IPS DF 6.9 (cell line): ENCODE data around the gene SPAG6.

Experiments
- DNase-seq: peaks from one replicate; pipeline ENCODE4 v3.0.0-alpha.2; 2013; ENCODE audit warnings: low read depth, low spot score
- H3K27ac ChIP-seq: one replicate; pipeline ENCODE4 v1.5.1; 2013; ENCODE audit warnings: low read length, control low read depth
- H3K27me3 ChIP-seq: 2 replicates; pipeline ENCODE4 v1.6.1; 2013; ENCODE audit warnings: mild to moderate bottlenecking, low read length; ENCODE audit not compliant: control insufficient read depth, insufficient read depth
- H3K36me3 ChIP-seq: 2 replicates; pipeline ENCODE4 v1.6.1; 2013; ENCODE audit warnings: low read length; ENCODE audit not compliant: control insufficient read depth, insufficient read depth
- H3K4me1 ChIP-seq: 2 replicates; pipeline ENCODE4 v1.6.1; 2013; ENCODE audit warnings: low read length; ENCODE audit not compliant: control insufficient read depth, insufficient read depth
- H3K4me3 ChIP-seq: 2 replicates; pipeline ENCODE4 v1.5.1; 2013; ENCODE audit warnings: mild to moderate bottlenecking, low read length
- H3K9me3 ChIP-seq: 2 replicates; pipeline ENCODE4 v1.6.1; 2013; ENCODE audit warnings: low read length, inconsistent platforms; ENCODE audit not compliant: control insufficient read depth, insufficient read depth
- WGBS: extraction: QIAGEN DNeasy Blood & Tissue Kit; methylation state at CpG from one replicate; pipeline ENCODE4 v1.1.7; 2013; ENCODE audit warnings: mixed read lengths, missing lambda C conversion rate; ENCODE audit not compliant: insufficient read length, insufficient coverage; 5-methylcytosine and 5-hydroxymethylcytosine counted together

Gene SPAG6

DNA sequence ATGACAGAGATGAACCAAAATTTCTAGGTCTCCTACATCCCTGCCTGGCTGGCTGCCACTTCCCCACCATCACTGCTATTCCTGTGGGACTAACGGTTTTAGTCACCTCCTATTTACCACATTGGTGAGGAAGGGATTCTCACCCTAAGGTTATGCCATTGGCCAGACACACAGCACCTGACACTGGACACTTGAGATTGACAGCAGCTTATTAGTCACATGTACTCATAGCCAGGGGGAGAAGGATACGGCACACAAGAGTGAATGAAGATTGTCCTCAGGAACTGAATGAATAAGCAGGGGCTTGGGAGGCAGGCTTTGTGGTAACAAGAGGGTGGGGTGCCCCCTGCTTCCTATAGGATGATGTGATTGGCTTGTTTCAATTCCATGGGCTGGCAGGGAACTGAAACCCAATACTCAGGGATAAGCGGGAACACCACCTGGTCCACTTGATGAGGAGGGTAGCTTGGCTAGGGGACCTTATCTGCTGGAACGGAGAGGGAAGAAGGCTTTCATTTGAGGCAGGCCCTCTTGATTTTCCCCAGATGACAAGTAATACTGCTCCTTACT is 99.0 kb downstream of the SPAG6 start:
- no peaks in the 10 kb centered on the region for H3K4me1 ChIP-seq
- no peak overlapping the region for H3K4me3 ChIP-seq
- WGBS: no CpG with 5 or more reads among the region's 4 CpGs
- H3K36me3 ChIP-seq: no peaks in the 10 kb centered on the region
- no peak overlapping the region for H3K27ac ChIP-seq
- H3K27me3 ChIP-seq: no peaks in the 10 kb centered on the region
- H3K9me3 ChIP-seq: no peaks in the 10 kb centered on the region
- DNase-seq: no peak

DNA sequence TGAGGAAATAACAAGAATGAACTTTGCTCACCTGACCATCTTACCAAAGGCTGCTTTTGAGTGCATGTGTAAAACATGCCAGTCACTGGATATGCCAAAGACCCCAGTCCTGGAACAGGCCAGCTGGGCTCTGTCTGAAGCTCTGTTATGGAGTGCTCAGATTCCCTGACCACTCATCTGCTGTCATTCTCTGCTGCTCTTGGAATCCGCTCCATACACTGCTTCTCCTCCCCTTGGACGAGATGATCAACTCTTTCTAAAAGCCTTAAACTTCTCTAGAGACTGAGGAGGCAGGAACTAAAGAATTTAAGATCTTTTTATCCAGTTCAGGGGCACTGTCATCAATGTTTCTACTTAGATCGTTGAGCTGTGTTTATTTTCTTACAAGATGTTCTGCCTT is 100.2 kb downstream of the SPAG6 start:
- DNase-seq: no peak
- Histone ChIP-seq H3K4me1 (no peaks in the 10 kb centered on the region), H3K9me3 (no peaks in the 10 kb centered on the region; the same call in 1 of the 2 replicates), H3K27me3 (no peaks in the 10 kb centered on the region), H3K4me3 (no peak overlapping the region), H3K27ac (no peak overlapping the region), H3K36me3 (no peaks in the 10 kb centered on the region)
- no CpG with 5 or more reads among the region's 3 CpGs for WGBS

DNA sequence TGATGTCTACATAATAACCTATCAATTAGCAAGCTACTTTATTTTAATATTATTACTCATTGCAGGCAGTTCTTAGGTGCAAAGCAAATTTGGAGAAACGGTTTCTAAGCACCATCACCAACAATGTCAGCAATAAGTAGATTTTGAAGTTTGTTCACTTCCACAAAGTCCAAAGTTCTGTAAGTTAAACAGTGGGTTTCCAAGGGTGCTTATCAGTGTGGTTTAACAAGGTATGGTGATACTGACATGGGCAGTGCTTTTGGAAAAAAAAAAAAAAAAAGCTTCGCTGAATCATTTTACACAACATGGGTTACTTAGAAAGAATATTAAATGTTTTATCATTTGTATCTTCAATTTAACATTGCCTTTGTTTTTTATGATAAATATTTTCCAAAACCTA is 101.8 kb downstream of the SPAG6 start:
- Histone ChIP-seq H3K27me3 (no peaks in the 10 kb centered on the region), H3K27ac (no peak overlapping the region), H3K4me1 (no peaks in the 10 kb centered on the region), H3K4me3 (no peak overlapping the region), H3K36me3 (no peaks in the 10 kb centered on the region), H3K9me3 (no peaks in the 10 kb centered on the region; the same call in 1 of the 2 replicates)
- DNase-seq: no peak
- WGBS: no CpG with 5 or more reads among the region's 2 CpGs

DNA sequence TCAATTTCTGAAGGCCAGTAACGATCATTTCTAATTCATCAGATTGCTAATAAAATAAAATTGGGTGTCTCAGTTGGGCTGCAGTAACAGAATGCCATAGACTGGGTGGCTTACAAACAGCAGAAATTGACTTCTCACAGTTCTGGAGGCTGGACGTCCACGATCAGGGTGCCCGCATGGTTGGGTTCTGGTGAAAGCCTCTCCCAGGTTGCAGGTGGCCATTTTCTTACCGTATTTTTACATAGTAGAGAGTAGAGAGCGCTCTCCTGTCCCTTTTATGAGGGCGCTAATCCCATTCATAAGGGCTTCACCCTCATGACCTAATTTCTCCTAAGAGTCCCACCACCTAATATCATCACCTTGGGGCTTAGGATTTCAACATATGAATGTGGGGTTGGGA is 106.0 kb downstream of the SPAG6 start:
- Histone ChIP-seq H3K36me3 (no peaks in the 10 kb centered on the region), H3K27me3 (no peaks in the 10 kb centered on the region), H3K4me3 (no peak overlapping the region), H3K4me1 (no peaks in the 10 kb centered on the region), H3K27ac (no peak overlapping the region), H3K9me3 (no peaks in the 10 kb centered on the region; the same call in 1 of the 2 replicates)
- no peak for DNase-seq
- no CpG with 5 or more reads among the region's 7 CpGs for WGBS

DNA sequence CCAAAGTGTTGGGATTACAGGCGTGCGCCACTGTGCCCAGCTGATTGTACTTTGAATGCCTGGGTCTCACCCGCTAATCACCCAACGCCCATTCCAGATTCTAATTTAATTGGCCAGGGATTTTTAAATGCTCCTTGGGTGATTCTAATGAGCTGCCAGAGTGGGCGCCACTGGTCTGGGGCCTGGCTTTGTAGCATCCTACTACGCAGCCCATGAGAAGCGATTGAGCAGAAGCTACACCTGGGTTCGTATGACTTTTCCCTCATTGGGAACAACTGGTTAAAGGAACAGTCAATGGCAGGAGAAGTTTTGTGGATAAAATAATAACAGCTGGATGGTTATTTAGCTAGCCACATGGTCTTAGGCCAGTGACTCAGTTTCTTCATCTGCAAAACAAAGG is 108.0 kb downstream of the SPAG6 start:
- H3K4me3 ChIP-seq: no peak overlapping the region
- H3K27ac ChIP-seq: no peak overlapping the region
- no peak for DNase-seq
- no peaks in the 10 kb centered on the region for H3K27me3 ChIP-seq
- no peaks in the 10 kb centered on the region for H3K36me3 ChIP-seq
- no peaks in the 10 kb centered on the region; the same call in 1 of the 2 replicates for H3K9me3 ChIP-seq
- WGBS: no CpG with 5 or more reads among the region's 8 CpGs
- no peaks in the 10 kb centered on the region for H3K4me1 ChIP-seq

DNA sequence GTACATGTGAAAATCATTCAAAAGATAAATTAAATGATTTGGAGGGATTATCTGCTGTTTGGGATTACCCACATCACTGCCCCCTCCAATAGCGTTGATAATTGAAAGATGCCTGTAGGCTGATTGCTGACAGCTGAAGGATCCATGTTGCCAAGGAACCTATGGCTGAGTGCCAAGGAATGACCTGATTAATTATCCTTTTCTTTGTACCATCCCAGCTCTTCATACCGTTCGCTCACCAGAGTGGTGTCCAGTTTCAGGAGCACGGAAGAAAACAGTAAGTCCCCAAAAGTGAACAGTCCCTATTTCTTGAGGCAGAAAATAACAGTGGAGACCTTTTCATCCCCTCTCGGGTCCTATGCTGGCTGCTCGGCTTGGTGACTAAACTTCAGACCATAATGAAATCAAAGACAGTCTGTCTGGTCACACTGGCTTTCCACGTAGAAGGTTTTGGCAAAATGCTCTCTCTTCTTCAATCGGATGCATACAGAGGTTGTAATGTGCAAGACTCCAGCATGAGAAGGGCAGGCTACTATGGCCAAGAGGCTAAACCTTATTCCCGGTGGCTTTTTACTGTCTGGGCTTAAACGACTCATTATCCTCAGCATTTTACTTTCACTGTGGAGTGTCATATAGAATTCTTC is 108.8 kb downstream of the SPAG6 start:
- H3K36me3 ChIP-seq: no peaks in the 10 kb centered on the region
- DNase-seq: no peak
- no peaks in the 10 kb centered on the region for H3K27me3 ChIP-seq
- H3K9me3 ChIP-seq: no peaks in the 10 kb centered on the region; the same call in 1 of the 2 replicates
- H3K4me3 ChIP-seq: no peak overlapping the region
- H3K27ac ChIP-seq: no peak overlapping the region
- no CpG with 5 or more reads among the region's 10 CpGs for WGBS
- H3K4me1 ChIP-seq: no peaks in the 10 kb centered on the region

DNA sequence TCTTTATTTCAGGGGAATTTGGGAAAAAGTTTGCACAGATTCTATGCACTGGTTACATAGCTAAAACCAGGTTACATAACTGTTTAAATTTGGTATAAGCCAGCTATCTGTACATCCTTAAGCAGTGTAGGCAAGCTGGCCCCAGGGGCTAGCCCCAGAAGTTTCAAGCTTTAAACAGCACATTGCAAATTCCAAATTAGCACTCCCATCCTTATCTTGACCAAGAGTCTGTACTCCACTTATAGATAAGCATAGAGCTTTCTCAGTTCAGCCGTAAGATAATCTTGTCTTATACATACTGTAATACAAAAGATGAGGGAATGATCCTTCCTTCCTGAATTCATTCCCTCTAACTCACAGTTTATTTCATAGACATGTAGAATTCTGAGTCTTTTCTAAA is 109.3 kb downstream of the SPAG6 start:
- no peak for DNase-seq
- Histone ChIP-seq H3K4me1 (no peaks in the 10 kb centered on the region), H3K4me3 (no peak overlapping the region), H3K9me3 (no peaks in the 10 kb centered on the region; the same call in 1 of the 2 replicates), H3K36me3 (no peaks in the 10 kb centered on the region), H3K27ac (no peak overlapping the region), H3K27me3 (no peaks in the 10 kb centered on the region)
- no CpG with 5 or more reads among the region's 1 CpG for WGBS

DNA sequence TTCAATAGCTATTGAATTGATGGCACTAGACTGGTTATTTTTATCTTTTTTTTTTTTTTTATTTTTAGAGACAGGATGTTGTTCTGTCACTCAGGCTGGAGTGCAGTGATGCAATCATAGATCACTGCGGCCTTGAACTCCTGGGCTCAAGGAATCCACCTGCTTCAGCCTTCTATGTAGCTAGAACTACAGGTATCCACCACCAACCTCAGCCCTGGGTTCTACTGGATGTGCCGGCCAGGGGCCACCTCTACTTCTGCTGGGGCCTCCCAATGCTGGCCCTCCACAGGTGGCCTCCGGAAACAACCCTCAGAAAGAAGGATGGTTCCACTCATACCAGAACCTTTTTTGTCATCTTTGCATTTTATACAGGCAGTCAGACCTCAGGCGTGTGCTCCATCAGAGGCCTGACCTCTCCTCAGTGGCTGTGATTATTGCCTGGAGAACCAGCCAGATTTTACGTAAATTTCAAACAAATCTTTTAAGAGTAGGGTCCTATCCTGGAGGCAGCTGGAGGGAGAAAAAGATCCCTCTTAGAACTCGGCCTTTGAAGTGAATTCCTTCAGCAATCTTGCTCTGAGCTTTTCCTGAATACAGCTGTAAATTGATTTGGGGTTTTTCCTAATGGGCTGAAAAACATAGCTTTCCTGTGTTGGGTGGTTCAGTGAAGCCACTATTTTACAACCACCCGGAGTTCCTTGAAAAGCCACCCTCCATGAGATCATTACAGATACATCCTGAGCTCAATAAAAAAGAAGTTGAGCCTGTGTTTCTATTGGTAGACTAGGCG is 110.0 kb downstream of the SPAG6 start:
- no peak overlapping the region for H3K4me3 ChIP-seq
- H3K27ac ChIP-seq: no peak overlapping the region
- no peaks in the 10 kb centered on the region for H3K36me3 ChIP-seq
- WGBS: no CpG with 5 or more reads among the region's 8 CpGs
- no peak for DNase-seq
- no peaks in the 10 kb centered on the region for H3K9me3 ChIP-seq
- H3K27me3 ChIP-seq: no peaks in the 10 kb centered on the region
- H3K4me1 ChIP-seq: no peaks in the 10 kb centered on the region

DNA sequence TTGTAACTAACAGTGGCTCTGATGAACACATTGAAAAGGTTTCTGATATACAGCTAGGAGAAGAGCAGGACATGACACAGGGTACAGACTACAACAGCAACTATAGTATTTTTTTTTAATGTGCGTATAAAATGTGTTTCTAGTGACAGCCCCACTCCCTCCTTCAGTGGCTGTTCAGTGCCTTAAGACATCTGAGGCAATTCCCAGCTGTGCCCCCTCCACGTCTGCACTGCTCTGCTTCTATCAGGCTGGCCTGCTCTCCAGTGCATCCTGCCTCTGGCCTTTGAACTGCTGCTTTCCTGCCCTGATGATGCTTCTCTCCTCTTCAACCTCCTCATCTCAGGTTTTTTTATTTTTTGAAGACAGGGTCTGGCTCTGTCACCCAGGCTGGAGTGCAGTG is 111.2 kb downstream of the SPAG6 start:
- no CpG with 5 or more reads among the region's 2 CpGs for WGBS
- H3K27ac ChIP-seq: no peak overlapping the region
- H3K4me3 ChIP-seq: no peak overlapping the region
- H3K4me1 ChIP-seq: no peaks in the 10 kb centered on the region
- H3K27me3 ChIP-seq: no peaks in the 10 kb centered on the region
- H3K9me3 ChIP-seq: no peaks in the 10 kb centered on the region
- no peaks in the 10 kb centered on the region for H3K36me3 ChIP-seq
- DNase-seq: no peak

DNA sequence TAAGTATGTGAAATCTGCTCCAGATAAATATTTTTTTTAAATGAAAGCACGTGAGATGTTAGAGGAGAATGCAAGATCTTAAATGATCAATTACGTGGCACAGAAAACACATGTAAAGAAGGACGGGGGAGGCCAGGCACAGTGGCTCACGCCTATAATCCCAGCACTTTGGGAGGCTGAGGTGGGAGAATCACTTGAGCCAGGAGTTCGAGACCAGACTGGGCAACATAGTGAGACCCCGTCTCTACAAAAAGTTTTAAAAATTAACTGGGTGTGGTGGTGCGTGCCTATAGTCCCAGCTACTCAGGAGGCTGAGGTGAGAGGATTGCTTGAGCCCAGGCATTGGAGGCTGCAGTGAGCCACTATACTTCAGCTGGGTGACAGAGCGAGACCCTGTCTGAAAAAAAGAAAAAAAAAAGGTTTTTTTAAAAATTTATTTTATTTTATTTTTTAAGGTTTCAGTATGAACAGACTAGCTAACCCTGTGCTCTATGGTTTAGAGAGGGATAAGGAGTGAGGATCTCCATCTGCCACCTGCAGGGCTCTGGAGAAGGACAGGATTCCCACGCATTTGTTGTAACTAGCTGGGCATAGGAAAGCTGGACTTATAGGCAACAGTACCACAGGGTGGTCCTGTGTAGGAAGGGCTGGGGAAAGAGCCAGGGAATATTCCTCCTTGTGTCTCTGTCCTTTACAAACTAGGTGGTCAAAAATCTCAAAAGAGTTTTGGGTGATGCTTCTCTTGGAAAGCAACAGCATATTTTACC is 113.2 kb downstream of the SPAG6 start:
- H3K4me1 ChIP-seq: no peaks in the 10 kb centered on the region
- WGBS: no CpG with 5 or more reads among the region's 9 CpGs
- no peaks in the 10 kb centered on the region for H3K9me3 ChIP-seq
- H3K27me3 ChIP-seq: no peaks in the 10 kb centered on the region
- H3K36me3 ChIP-seq: no peaks in the 10 kb centered on the region
- H3K4me3 ChIP-seq: no peak overlapping the region
- no peak overlapping the region for H3K27ac ChIP-seq
- DNase-seq: no peak
